Muscle of leg (tissue), 11 donors: ENCODE data around the gene ATP2B2. TPM values are rescaled to one million over a fixed set of nuclear protein-coding genes. Genes with fewer than 3 reads are reported as not detected.
"Not testable (repeated sequence)": the region's sequence is repeated elsewhere in the genome, so short reads cannot be mapped to it uniquely, and the experiment has no call there.

Source experiments
- DNase-seq: peaks from one replicate; pipeline ENCODE4 v3.0.0; 2013
- H3K27ac ChIP-seq: one replicate; pipeline ENCODE4 v1.5.1; 2013; ENCODE audit warnings: mild to moderate bottlenecking, low read length, control low read depth
- H3K27me3 ChIP-seq: one replicate; pipeline ENCODE4 v1.6.1; 2013; ENCODE audit warnings: low read length; ENCODE audit not compliant: control insufficient read depth, insufficient read depth
- H3K36me3 ChIP-seq: one replicate; pipeline ENCODE4 v1.6.1; 2013; ENCODE audit warnings: low read length; ENCODE audit not compliant: control insufficient read depth, insufficient read depth
- H3K4me1 ChIP-seq: one replicate; pipeline ENCODE4 v1.6.1; 2013; ENCODE audit warnings: low read length; ENCODE audit not compliant: control insufficient read depth, insufficient read depth
- H3K4me3 ChIP-seq: one replicate; pipeline ENCODE4 v1.5.1; 2013; ENCODE audit warnings: low read length, control low read depth
- H3K9me3 ChIP-seq: replicated peaks from 2 replicates; pipeline ENCODE4 v1.6.1; 2013; ENCODE audit warnings: low read depth, low read length; ENCODE audit not compliant: control insufficient read depth
- WGBS: methylation state at CpG from one replicate; pipeline ENCODE4 v1.1.5; 2013; ENCODE audit warnings: missing lambda C conversion rate; ENCODE audit not compliant: insufficient coverage; 5-methylcytosine and 5-hydroxymethylcytosine counted together
- polyA plus RNA-seq, 8 donors: library from polyadenylated mRNA; unstranded; fragments of 120-200 nt; gene quantifications; one replicate each; pipeline versions ENCODE4 v1.2.1 to v1.2.3, GENCODE V29; 2013; ENCODE audit warnings: inconsistent platforms in 1 of 8, low replicate concordance in 1 of 8; ENCODE audit not compliant: insufficient read length in 8 of 8, insufficient read depth in 1 of 8
- total RNA-seq: library from RNA; stranded (reverse); fragments of 120-200 nt; gene quantifications from one replicate; pipeline ENCODE4 v1.2.4, GENCODE V29; 2013

The ATP2B2 gene
- total and polyA plus RNA-seq, 9 donors: 0.39 to 6.9 (median 3.6) TPM

- H3K27ac ChIP-seq: no peak overlapping the region
- H3K27me3 ChIP-seq: no peaks in the 10 kb centered on the region
- no peak overlapping the region for H3K4me3 ChIP-seq
- peaks cover 38% of the 10 kb centered on the region for H3K36me3 ChIP-seq
- H3K4me1 ChIP-seq: no peaks in the 10 kb centered on the region
- H3K9me3 ChIP-seq: no peaks in the 10 kb centered on the region
- DNase-seq: no peak
- no CpG with 5 or more reads among the region's 2 CpGs for WGBS
These were observed 206.2 kb downstream of the ATP2B2 start for GRCh38 chr3:10299175-10299574.

DNA sequence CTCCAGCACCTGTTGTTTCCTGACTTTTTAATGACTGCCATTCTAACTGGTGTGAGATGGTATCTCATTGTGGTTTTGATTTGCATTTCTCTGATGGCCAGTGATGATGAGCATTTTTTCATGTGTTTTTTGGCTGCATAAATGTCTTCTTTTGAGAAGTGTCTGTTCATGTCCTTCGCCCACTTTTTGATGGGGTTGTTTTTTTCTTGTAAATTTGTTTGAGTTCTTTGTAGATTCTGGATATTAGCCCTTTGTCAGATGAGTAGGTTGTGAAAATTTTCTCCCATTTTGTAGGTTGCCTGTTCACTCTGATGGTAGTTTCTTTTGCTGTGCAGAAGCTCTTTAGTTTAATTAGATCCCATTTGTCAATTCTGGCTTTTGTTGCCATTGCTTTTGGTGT lies 207.3 kb downstream of the ATP2B2 start:
- DNase-seq, H3K27me3 ChIP-seq, H3K4me1 ChIP-seq, H3K27ac ChIP-seq, H3K9me3 ChIP-seq, H3K4me3 ChIP-seq: not testable (repeated sequence)
- peaks cover 27% of the 10 kb centered on the region for H3K36me3 ChIP-seq
- no CpG with 5 or more reads among the region's 1 CpG for WGBS

GRCh38 chr3:10294030-10294586 lies 211.3 kb downstream of the ATP2B2 start:
- Histone ChIP-seq H3K27ac (no peak overlapping the region), H3K27me3 (no peaks in the 10 kb centered on the region), H3K4me1 (no peaks in the 10 kb centered on the region), H3K9me3 (no peaks in the 10 kb centered on the region), H3K4me3 (no peak overlapping the region), H3K36me3 (peaks cover 5% of the 10 kb centered on the region)
- DNase-seq: no peak
- 91% methylated on average over 11 of the region's 12 CpGs for WGBS

DNA sequence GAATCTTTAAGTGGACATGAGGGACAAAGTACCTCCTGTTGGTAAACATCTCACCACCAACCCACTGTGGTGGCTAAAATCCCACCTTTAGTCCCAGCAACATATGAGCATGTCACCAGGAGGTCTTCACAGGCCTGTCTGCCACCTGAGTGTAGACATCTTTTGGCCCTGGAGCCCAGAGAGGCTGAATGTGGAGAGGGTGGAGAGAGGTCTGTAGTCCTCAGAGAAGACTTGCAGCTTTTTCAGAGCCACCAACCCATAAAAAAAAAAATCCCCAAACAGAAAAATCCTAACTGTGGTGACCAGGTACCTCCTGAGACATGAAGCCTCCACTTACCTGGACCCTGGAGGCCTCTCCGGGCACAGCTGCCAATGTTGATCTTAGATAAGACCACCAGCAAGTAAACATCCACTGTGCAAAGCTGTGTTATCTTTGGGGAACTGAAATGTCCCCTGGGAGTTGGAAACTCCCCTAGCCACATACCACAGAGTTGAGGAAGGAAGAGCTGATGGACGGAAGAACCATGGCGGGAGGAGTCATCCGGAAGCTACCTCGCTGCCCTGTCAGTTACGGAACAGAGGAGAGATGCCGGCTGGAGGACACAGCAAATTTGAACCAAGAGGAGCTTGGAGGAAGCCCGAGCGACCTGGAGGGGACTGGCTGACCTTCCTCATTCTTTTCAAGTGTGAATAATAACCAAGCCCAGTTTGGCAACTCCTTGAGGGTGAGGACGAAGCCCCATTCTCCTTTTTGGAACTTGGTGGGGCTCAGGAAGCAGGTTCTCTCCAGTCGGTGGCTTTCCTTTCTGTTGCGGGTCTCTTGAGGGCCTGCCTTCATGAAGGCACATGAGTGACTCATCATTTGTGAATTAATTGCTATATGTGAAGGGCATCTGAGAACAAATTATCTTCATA lies 212.6 kb downstream of the ATP2B2 start, which contains the start of gene GHRL:
GHRL (minus strand) TSS at position 443 of the 915 bp plus-strand sequence. CDS start 2,767 bp downstream, outside the sequence.
- Histone ChIP-seq H3K4me3 (no peak within 1 kb of the TSS), H3K27ac (no peak within 1 kb of the TSS)

GRCh38 chr3:10291641-10292040 lies 213.7 kb downstream of the ATP2B2 start:
- 91% methylated on average over 6 of the region's 6 CpGs for whole genome bisulfite sequencing
- DNase-seq: no peak
- no peaks in the 10 kb centered on the region for H3K9me3 ChIP-seq
- peaks cover 27% of the 10 kb centered on the region for H3K36me3 ChIP-seq
- no peak overlapping the region for H3K27ac ChIP-seq
- no peaks in the 10 kb centered on the region for H3K4me1 ChIP-seq
- H3K27me3 ChIP-seq: no peaks in the 10 kb centered on the region
- no peak overlapping the region for H3K4me3 ChIP-seq

More for the DNA sequence above, 212.6 kb downstream of the ATP2B2 start, which contains the start of gene GHRL:
- 77% methylated on average over 6 of the region's 12 CpGs for WGBS
- H3K4me1 ChIP-seq: no peaks in the 10 kb centered on the region
- no peaks in the 10 kb centered on the region for H3K27me3 ChIP-seq
- DNase-seq: peak; percentile 32
- peaks cover 17% of the 10 kb centered on the region for H3K36me3 ChIP-seq
- H3K9me3 ChIP-seq: no peaks in the 10 kb centered on the region

GRCh38 chr3:10290481-10291176 lies 214.8 kb downstream of the ATP2B2 start:
- WGBS: 46% methylated on average over 16 of the region's 18 CpGs
- no peak for DNase-seq

GRCh38 chr3:10289787-10290355 lies 215.5 kb downstream of the ATP2B2 start:
- Histone ChIP-seq H3K27ac (no peak overlapping the region), H3K4me3 (no peak overlapping the region), H3K36me3 (peaks cover 38% of the 10 kb centered on the region), H3K27me3 (no peaks in the 10 kb centered on the region), H3K4me1 (no peaks in the 10 kb centered on the region), H3K9me3 (no peaks in the 10 kb centered on the region)
- no peak for DNase-seq
- WGBS: 86% methylated on average over 1 of the region's 9 CpGs

More at GRCh38 chr3:10290481-10291176, 214.8 kb downstream of the ATP2B2 start:
- peaks cover 36% of the 10 kb centered on the region for H3K36me3 ChIP-seq
- no peaks in the 10 kb centered on the region for H3K4me1 ChIP-seq
- H3K9me3 ChIP-seq: no peaks in the 10 kb centered on the region
- H3K27me3 ChIP-seq: no peaks in the 10 kb centered on the region
- no peak overlapping the region for H3K27ac ChIP-seq
- no peak overlapping the region for H3K4me3 ChIP-seq

- DNase-seq: no peak
- Histone ChIP-seq H3K4me3 (no peak overlapping the region), H3K36me3 (peaks cover 44% of the 10 kb centered on the region), H3K9me3 (no peaks in the 10 kb centered on the region), H3K27me3 (no peaks in the 10 kb centered on the region), H3K27ac (no peak overlapping the region), H3K4me1 (no peaks in the 10 kb centered on the region)
- 95% methylated on average over 9 of the region's 9 CpGs for WGBS
These were observed 216.3 kb downstream of the ATP2B2 start for GRCh38 chr3:10289077-10289476.

- H3K9me3 ChIP-seq: no peaks in the 10 kb centered on the region
- H3K27me3 ChIP-seq: no peaks in the 10 kb centered on the region
- no peak overlapping the region for H3K27ac ChIP-seq
- no peak for DNase-seq
- H3K36me3 ChIP-seq: peaks cover 48% of the 10 kb centered on the region
- no peaks in the 10 kb centered on the region for H3K4me1 ChIP-seq
- no peak overlapping the region for H3K4me3 ChIP-seq
- WGBS: 94% methylated on average over 7 of the region's 11 CpGs
These were observed 216.8 kb downstream of the ATP2B2 start for GRCh38 chr3:10288575-10288960.
